C4-2B (cell line): ENCODE measurements around the gene ABCC6.

Experiments used
- ZFX ChIP-seq: fragments of 450-650 bp; IDR thresholded peaks from 2 replicates; pipeline ENCODE4 v1.6.1; 2017
- TF ChIP-seq, protein P1 (sequence below): fragments of 450-650 bp; conservative IDR thresholded peaks from 2 replicates; pipeline ENCODE4 v1.5.1; 2017; ENCODE audit warnings: mild to moderate bottlenecking

DNA sequence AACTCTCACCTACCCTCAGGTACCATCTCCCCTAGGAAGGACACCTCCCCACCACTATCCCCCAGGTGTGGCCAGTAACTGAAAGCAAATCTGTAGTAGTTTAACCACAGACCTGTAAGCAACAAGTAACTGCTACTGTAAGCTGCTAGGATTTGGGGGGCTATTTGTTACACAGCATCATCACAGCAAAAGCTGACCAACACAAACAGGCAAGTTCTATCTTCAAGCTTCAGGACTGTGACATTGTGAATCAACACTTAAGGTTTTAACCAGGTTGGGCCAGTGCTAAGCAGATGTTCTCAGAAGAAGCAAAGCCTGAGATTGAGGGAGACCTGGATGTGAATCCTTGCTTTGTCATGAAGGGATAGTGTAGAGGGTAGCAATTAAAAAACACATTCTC, 47.0 kb downstream of the ABCC6 start:
- TF ChIP-seq, protein P1, sequence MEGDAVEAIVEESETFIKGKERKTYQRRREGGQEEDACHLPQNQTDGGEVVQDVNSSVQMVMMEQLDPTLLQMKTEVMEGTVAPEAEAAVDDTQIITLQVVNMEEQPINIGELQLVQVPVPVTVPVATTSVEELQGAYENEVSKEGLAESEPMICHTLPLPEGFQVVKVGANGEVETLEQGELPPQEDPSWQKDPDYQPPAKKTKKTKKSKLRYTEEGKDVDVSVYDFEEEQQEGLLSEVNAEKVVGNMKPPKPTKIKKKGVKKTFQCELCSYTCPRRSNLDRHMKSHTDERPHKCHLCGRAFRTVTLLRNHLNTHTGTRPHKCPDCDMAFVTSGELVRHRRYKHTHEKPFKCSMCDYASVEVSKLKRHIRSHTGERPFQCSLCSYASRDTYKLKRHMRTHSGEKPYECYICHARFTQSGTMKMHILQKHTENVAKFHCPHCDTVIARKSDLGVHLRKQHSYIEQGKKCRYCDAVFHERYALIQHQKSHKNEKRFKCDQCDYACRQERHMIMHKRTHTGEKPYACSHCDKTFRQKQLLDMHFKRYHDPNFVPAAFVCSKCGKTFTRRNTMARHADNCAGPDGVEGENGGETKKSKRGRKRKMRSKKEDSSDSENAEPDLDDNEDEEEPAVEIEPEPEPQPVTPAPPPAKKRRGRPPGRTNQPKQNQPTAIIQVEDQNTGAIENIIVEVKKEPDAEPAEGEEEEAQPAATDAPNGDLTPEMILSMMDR, result no peak
- no peak for TF ChIP-seq ZFX
